GM10266 (cell line): ENCODE data around the gene PRXL2B.

Experiments
- DNase-seq: peaks from one replicate; pipeline ENCODE4 v3.0.0; 2012; ENCODE audit errors: extremely low spot score
- CTCF ChIP-seq: IDR thresholded peaks from 2 replicates; pipeline ENCODE4 v1.5.1; 2012; ENCODE audit warnings: mild to moderate bottlenecking, low read depth; ENCODE audit not compliant: control insufficient read depth, insufficient read depth; ENCODE audit errors: missing control alignments

Gene PRXL2B

DNA sequence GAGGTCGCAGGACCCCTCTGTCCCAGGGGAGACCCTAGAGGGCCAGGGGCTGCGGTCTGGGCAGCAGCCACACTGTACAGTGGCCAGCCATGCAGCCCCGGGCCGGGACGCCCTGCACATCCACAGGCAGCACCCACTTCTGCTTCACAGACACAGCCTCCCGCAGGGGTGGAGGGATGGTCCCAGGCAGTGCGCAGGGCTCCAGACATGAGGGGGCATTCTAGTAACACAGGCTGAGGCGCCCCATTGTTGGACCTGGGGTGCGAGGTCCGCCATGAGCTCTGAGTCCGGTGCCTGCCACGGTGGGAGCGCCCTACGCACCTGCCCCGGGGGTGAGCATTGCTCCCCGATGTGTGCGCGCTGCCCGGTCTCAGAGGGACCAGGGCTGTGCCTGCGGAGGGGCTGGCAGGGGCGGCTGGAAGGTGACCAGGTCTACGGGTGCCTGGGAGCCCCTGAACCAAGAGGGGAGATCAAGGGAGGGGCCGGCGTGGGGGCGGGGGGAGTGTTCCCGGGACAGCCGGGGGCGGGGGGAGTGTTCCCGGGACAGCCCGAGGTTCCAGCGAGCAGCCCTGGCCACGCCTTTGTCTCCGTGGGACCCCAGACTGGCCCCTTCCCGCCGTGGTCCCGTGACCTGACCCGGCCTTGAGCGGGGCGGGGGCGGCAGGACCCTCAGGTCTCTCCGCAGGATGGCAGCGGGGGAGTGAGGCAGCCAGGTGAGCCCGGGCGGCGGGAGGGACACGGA is 41.8 kb downstream of the PRXL2B start:
- TF ChIP-seq CTCF = no peak
- peak; percentile 15 for DNase-seq

GRCh38 chr1:2628933-2629626 is 42.5 kb downstream of the PRXL2B start:
- DNase-seq = no peak
- no peak for TF ChIP-seq CTCF

DNA sequence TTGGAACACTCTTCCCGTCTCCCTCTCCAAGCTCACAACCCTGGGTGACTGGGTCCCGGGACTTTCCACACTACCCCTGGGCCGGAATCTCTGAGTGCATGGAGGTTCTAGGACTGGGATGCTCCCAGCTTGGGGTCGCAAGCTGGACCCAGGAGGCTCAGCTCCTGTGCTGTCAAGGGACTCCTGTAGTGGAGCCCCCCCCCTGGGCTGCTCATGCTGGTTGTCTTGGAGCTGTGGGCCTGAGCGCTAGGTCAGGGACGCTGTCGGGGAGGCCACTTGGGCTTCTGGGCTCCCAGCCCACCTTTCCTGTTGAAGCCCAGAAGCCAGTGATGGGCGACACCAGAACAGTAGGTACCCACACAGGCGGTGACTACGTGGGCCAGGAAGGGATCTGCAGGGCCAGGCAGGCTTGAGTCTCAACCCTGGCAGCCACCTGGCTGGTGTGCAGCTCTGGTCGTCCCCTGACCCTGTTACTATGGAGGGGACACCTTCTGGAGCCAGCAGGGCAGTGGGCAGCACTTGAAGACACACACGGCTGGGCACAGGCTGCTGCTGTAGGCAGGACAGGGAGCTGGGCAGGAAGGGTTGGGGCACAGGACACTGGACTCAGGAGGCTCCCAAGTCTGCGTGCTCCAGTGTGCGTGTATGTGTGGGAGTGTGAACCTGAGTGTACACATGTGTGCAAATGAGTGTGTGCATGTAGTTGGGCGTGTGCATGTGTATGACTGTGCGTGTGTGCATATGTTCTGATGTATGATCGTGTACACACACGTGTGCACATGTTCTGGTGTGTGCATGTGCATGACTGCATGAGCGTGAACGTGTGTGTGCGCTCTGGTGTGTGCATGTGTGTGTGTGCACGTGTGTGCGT is 43.3 kb downstream of the PRXL2B start:
- DNase-seq = no peak
- TF ChIP-seq CTCF = no peak

DNA sequence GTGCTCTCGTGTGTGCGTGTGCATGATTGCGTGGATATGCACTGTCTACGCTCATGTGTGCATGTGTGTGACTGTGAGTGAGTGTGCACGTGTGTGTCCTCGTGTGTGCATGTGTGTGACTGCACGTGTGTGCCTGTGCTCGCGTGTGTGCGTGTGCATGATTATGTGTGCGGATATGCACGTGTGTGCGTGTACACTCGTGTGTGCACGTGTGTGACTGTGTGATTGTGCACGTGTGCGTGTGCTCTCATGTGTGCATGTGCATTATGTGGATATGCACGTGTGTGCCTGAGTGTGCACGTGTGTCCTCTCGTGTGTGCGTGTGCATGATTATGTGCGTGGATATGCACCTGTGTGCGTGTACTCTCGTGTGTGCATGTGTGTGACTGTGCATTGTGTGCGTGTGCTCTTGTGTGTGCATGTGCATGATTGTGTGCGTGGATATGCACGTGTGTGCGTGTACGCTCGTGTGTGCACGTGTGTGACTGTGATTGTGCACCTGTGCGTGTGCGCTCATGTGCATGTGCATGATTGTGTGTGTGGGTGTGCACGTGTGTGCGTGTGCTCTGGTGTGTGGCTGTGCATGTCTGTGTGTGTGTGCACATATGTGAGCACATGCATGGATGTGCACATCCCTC is 44.0 kb downstream of the PRXL2B start:
- TF ChIP-seq CTCF = no peak
- no peak for DNase-seq

GRCh38 chr1:2631136-2632050 is 44.8 kb downstream of the PRXL2B start:
- DNase-seq = no peak
- TF ChIP-seq CTCF = no peak

- no peak for TF ChIP-seq CTCF
- DNase-seq = no peak
Observed at GRCh38 chr1:2632051-2632430, 45.5 kb downstream of the PRXL2B start.
